Neuron (in vitro differentiated cells): ENCODE data around the gene SIGLEC12.
"Not testable (repeated sequence)": the region's sequence is repeated elsewhere in the genome, so short reads cannot be mapped to it uniquely, and the experiment has no call there.

ENCODE experiments used
- H2AFZ ChIP-seq: one replicate; pipeline ENCODE4 v1.6.1; 2013; ENCODE audit warnings: low read depth, mild to moderate bottlenecking, inconsistent platforms, low read length, moderate library complexity
- H3K27me3 ChIP-seq: one replicate; pipeline ENCODE4 v1.6.1; 2013; ENCODE audit warnings: low read length; ENCODE audit not compliant: insufficient read depth
- H3K36me3 ChIP-seq: one replicate; pipeline ENCODE4 v1.6.1; 2013; ENCODE audit warnings: low read length; ENCODE audit not compliant: insufficient read depth
- H3K4me1 ChIP-seq: one replicate; pipeline ENCODE4 v1.6.1; 2013; ENCODE audit warnings: low read length; ENCODE audit not compliant: insufficient read depth
- H3K4me3 ChIP-seq: 2 replicates; pipeline ENCODE4 v1.5.1; 2013; ENCODE audit warnings: mild to moderate bottlenecking, low read length, moderate library complexity
- H3K9me3 ChIP-seq: one replicate; pipeline ENCODE4 v1.6.1; 2013; ENCODE audit warnings: low read length

Gene SIGLEC12

DNA sequence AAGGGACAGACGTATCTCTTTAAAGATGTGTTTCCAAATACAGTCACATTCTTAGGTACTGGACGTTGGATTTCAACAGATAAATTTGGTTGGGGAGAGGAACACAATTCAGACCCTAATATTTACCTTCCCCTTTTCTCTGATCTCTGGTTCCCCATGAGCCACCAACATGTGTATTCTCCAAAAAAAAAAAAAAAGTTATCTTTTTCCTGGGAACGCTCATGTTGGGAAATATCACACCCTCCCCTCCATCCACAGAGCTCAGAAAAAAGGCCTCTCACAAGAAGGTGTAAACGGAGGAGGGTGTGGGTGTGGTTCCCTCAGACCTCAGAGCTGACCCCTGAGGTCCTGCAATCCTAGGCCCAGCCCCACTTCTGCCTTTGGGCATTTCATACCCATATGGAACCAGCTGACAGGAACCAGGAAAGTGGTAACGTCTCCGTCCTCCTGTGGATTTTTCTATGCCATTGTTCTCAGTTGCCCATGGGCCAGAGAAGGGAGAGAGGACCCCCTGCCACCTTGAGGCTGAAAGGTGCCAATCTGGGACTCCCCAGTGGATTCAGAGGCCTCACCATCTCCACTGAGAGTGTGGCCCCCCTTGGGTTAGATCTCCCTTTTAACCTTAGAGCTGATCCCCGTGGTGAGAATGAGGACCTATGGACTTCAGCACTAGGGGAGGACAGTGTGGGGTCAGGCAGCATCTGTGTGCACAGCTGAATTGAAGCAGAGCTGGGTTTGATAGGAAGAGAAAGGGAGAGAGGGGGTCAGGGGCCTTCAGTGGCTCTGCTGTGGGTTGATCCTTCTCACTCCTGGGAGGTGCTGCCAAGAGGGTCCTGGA lies 8.4 kb upstream of the SIGLEC12 start:
- H3K4me3 ChIP-seq, result no peak overlapping the region
- H3K4me1 ChIP-seq, result no peaks in the 10 kb centered on the region
- H2AFZ ChIP-seq, result no peak overlapping the region
- no peaks in the 10 kb centered on the region for H3K9me3 ChIP-seq
- H3K27me3 ChIP-seq, result peaks cover 12% of the 10 kb centered on the region
- H3K36me3 ChIP-seq, result no peaks in the 10 kb centered on the region

DNA sequence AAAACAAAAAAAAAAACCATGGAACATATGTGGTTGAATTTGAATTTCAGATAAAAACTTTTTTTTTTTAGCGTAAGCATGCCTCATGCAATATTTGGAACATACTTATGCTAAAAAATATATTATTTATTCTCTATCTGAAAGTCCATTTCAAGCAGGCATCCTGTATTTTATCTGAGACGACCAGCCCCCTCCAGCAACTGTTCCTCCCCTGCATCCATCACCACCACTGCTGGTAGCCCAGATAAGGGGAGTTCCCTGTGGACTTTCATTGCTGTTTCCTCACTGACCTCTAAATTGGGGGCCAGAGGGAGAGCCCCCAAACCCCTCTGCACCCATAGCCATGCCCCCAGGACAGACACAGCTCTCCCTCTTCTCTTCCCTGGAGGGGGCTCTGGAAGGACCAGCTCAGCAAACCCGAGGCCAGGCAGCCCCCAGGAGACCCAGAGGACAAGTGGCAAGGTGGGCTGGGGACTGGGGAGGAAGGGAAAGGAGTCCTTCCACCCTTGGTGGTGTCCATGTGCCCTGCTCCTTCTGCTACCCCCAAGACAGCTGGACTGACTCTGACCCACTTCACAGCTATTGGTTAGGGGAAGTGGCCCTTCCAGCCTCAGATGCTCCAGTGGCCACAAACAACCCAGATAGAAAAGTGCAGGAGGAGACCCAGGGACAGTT lies 6.6 kb upstream of the SIGLEC12 start:
- H3K4me3 ChIP-seq, result no peak overlapping the region
- peaks cover 16% of the 10 kb centered on the region for H3K27me3 ChIP-seq
- H2AFZ ChIP-seq, result no peak overlapping the region
- no peaks in the 10 kb centered on the region for H3K9me3 ChIP-seq
- no peaks in the 10 kb centered on the region for H3K4me1 ChIP-seq
- H3K36me3 ChIP-seq, result no peaks in the 10 kb centered on the region

DNA sequence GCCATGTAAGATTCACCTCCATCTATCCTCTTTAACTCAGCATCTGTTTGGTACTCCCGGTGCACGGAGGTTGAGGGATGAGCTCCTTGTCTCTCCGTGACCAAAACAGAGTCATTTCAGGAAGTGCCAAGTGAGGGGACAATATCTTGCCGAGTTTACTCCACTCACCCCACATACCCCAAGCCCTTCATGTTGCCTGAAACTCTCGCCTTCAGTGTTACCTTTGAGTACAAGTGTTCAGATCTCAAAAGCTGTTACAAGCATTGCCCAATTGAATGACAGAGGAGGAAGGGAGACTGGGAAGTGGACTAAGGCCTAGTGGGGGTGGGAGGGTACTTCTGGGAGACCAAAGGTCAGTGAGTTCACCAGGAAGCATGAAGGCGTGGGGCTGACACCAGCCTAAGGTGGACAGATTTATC lies 6.0 kb upstream of the SIGLEC12 start:
- Histone ChIP-seq H2AFZ (no peak overlapping the region), H3K9me3 (no peaks in the 10 kb centered on the region), H3K27me3 (peaks cover 16% of the 10 kb centered on the region), H3K36me3 (no peaks in the 10 kb centered on the region), H3K4me1 (no peaks in the 10 kb centered on the region), H3K4me3 (no peak overlapping the region)

DNA sequence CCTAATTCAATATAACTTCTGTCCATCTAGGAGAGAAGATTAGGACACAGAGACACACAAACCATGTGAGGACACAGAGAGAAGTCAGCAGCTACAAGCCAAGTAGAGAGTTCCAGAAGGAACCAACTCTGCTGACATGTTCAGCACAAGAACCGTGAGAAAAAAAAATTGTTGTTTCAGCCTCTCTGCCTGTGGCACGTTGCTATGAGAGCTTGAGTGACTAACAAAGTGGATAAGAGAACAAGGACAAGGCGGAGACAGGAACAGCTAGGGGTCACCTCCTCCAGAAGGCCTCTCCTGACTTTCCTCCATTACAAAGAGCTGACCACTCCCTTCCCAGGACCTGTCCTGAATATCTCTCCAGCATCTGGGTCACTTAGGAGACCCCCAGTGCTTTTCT lies 5.6 kb upstream of the SIGLEC12 start:
- Histone ChIP-seq H3K9me3 (no peaks in the 10 kb centered on the region), H2AFZ (no peak overlapping the region), H3K36me3 (no peaks in the 10 kb centered on the region), H3K4me1 (no peaks in the 10 kb centered on the region), H3K27me3 (peaks cover 20% of the 10 kb centered on the region), H3K4me3 (no peak overlapping the region)

DNA sequence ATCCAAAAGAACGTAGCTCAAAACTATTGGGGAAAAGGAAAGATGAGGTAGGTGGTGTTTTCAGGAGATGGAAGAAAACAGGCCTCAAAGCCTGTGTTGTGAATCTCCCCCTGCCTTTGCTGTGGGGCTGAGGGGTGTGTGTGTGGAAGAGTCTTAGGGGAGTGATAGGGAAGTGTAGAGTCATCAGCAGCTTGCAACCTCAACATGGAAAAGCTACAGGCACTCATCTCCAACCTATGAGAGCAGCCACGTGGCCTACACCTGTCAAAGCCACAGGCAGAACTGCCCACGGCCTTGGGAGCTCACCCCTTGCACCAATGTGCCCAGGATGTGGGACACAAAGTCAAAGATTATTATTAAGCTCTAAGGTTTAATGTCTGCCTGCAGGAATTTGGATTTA lies 4.3 kb upstream of the SIGLEC12 start:
- Histone ChIP-seq H3K36me3 (no peaks in the 10 kb centered on the region), H2AFZ (no peak overlapping the region), H3K4me3 (no peak overlapping the region), H3K27me3 (peaks cover 26% of the 10 kb centered on the region), H3K9me3 (no peaks in the 10 kb centered on the region), H3K4me1 (no peaks in the 10 kb centered on the region)

DNA sequence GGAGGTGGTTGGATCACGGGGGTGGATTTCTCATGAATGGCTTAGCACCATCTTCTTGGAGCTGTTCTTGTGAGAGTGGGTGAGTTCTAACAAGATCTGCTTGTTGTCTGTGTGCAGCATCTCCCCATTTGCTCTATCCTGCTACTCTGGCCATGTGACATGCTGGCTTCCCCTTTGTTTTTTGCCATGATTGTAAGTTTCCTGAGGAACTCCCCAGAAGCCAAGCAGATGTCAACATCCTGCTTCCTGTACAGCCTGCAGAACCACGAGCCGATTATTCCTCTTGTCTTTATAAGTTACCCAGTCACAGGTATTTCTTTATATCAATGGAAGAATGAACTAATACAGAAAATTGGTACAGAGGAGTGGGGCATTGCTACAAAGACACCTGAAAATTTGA lies 2.3 kb upstream of the SIGLEC12 start:
- H3K27me3 ChIP-seq, result peaks cover 23% of the 10 kb centered on the region
- no peak overlapping the region for H2AFZ ChIP-seq
- H3K4me1 ChIP-seq, result no peaks in the 10 kb centered on the region
- no peaks in the 10 kb centered on the region for H3K9me3 ChIP-seq
- no peak overlapping the region for H3K4me3 ChIP-seq
- H3K36me3 ChIP-seq, result no peaks in the 10 kb centered on the region

DNA sequence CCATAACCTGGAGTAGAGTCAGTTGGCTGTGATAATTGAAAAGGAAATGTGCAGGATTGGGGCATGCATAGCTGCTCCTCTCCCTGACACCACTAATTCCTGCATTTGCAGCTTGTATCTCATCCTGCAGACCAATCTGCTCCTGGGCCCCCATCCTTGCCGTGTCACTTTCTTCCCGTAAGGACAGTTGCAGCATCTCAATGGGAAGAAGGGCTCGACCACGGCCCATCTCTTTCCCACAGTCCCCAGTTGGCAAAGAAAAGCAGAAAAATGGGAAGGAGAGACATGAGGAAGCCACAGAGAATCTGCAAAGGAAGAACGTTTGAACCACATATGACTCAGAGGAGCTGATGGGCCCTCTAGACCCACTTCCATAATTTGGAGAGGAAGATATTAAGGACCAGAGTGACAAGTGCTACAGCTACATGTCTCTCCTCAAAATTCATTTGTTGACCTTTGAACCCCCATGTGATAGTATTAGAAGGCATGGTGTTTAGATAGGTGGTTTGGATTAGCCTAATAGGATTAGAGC lies 1.8 kb upstream of the SIGLEC12 start:
- Histone ChIP-seq H3K4me1 (no peaks in the 10 kb centered on the region), H2AFZ (no peak overlapping the region), H3K27me3 (peaks cover 23% of the 10 kb centered on the region), H3K9me3 (no peaks in the 10 kb centered on the region), H3K36me3 (no peaks in the 10 kb centered on the region), H3K4me3 (no peak overlapping the region)

GRCh38 chr19:51500931-51501330 lies 669 bp downstream of the SIGLEC12 start:
- peaks cover 26% of the 10 kb centered on the region for H3K27me3 ChIP-seq
- H3K36me3 ChIP-seq, H2AFZ ChIP-seq, H3K9me3 ChIP-seq, H3K4me1 ChIP-seq, H3K4me3 ChIP-seq: not testable (repeated sequence)

DNA sequence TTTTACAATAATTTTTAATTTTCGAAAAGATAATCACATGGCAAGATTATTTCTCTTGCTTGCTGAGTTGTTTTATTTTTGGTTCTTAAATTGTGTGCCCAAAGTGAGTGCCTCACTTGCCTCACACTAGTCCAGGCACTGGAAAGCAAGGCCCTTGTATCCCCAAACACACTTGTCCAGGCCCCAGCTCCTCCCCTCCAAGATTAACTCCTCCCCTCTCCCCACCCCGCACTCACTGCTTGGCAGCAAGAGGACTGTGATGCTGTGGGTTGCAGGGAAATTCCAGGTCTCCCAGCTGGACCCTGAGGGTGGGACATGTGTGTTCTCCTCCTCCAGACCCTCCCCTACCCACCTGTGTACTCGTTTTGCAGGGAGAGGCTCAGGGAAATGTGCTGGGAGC lies 3.9 kb downstream of the SIGLEC12 start:
- Histone ChIP-seq H3K4me3 (no peak overlapping the region), H3K9me3 (no peaks in the 10 kb centered on the region), H3K36me3 (no peaks in the 10 kb centered on the region), H2AFZ (no peak overlapping the region), H3K27me3 (peaks cover 18% of the 10 kb centered on the region), H3K4me1 (no peaks in the 10 kb centered on the region)

DNA sequence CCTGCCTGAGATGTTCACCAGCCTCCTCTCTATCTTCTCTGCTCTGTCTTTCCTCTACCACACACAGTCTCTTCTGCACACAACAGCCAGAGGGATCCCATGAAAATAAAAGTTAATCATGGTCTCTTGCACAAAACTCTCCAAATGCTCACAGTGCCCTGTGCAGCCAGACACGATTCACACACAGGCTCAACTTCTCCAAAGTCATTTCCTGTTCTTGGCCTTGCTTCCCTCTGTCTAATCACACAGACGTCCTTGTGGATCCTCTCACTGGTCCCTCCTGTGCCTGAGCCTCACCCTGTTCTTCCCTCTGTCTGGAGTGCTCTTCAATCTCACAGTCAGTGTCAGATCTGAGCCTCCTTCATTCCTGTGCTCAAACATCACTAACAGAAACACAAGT lies 7.8 kb downstream of the SIGLEC12 start:
- Histone ChIP-seq H3K9me3 (no peaks in the 10 kb centered on the region), H3K36me3 (no peaks in the 10 kb centered on the region), H3K27me3 (peaks cover 6% of the 10 kb centered on the region), H3K4me3 (no peak overlapping the region), H3K4me1 (no peaks in the 10 kb centered on the region), H2AFZ (no peak overlapping the region)

DNA sequence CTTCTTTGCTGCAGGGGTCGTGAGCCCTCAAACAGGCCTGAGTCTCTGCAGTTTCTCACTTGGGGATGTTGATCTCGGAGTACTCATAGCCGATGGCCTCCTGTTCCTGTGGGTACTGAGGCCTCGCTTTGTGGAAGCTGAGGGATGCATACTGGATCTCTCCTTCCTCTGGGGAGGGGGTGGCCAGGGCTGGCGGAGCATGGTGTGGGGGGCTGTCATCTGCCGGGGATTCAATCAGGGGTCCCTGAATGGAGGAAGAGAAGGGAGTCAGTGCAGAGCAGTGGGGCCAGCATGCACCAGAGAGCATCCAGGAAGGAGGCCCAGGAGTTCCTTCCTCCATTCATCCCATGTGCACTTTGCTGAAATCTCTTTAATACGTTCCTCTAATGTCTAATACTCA lies 10.0 kb downstream of the SIGLEC12 start:
- no peak overlapping the region for H3K4me3 ChIP-seq
- H3K4me1 ChIP-seq, result no peaks in the 10 kb centered on the region
- no peaks in the 10 kb centered on the region for H3K36me3 ChIP-seq
- H3K9me3 ChIP-seq, result no peaks in the 10 kb centered on the region
- no peak overlapping the region for H2AFZ ChIP-seq
- peaks cover 4% of the 10 kb centered on the region for H3K27me3 ChIP-seq

DNA sequence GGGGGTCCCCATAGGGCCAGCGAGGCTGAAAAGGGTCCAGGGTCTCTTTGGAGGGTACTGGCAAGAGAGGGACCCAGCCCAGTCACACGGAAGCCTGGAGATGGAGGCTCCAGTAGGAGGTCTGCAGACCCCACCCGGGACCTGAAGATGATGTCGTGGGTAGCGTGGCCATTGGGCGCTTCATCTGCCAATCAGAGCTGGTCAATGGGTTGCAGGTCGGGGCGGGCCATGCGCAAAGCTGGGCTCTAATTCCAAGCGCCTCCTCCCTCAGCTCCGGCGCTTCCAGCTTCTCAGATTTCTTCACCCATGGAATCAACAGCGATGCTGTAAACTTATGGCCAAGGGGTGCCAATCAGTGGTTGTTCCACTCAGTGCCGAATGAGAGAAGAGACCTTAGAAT lies 10.9 kb downstream of the SIGLEC12 start:
- Histone ChIP-seq H2AFZ (no peak overlapping the region), H3K36me3 (no peaks in the 10 kb centered on the region), H3K9me3 (no peaks in the 10 kb centered on the region), H3K27me3 (peaks cover 2% of the 10 kb centered on the region), H3K4me1 (no peaks in the 10 kb centered on the region), H3K4me3 (no peak overlapping the region)

DNA sequence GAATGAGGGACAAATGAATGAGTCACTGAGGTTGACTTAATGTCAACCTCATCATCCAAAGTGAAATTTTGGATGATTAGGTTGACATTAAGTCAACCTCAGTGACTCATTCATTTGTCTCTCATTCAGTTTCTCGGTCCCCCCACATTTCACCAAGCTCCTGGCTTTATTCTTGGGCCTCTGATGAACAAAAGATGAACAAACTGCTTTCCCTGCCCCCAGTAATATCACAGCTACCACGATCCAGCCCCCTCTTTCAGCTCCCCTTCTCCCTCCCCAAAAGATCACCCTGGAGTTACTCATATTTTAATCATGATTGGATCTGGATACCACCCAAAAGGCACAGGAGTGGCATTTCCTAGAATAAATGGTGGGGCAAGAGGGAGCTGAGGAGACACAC lies 12.5 kb downstream of the SIGLEC12 start:
- Histone ChIP-seq H3K4me3 (no peak overlapping the region), H3K9me3 (no peaks in the 10 kb centered on the region), H3K27me3 (peaks cover 2% of the 10 kb centered on the region), H2AFZ (no peak overlapping the region), H3K4me1 (no peaks in the 10 kb centered on the region), H3K36me3 (no peaks in the 10 kb centered on the region)
